Measurements from ENCODE around the gene MACROD1.

MACROD1 gene

DNA sequence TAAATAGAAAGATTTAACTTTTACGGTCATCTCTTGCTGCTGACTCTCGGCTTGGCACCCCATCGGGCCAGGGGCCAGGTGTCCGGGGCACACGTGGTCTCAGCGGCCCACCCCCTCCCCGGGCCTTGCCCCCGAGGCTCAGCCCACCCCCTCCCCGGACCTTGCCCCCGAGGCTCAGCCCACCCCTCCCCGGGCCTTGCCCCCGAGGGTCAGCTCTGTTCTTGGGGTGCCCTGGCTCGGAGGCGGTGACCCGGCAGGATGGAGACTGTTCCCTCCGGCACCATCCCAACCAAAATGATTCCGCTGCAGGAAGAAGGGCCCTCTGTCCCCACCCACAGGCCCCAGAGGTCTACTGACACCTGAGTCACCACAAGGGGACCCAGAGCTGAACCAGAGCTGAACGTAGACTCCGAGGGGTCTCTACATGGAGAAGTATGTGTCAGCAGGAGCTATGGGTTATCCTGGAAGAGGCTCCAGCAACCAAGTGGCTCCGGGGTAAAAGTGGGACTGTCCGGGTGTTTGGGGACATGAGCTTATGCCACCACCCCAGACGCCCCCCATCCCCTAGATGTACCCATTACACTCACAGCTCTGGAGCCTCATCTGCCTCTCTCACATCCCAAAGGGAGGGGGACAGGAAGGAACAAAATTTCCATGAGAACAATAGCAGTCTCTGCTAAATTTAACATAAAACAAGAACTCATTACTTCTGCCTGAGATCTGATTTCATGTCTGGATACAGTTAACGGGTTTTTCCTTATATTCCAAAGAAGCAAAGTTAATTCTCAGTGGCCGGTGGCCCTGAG is 38.4 kb downstream of the MACROD1 start:
- Histone ChIP-seq H3K27me3 (ENCODE audit: control insufficient read depth in 1 of 2, insufficient read depth in 2 of 2, low read length in 2 of 2) (no peaks in the 10 kb centered on the region), H3K27ac (ENCODE audit: low read length) (no peak overlapping the region), H3K9me3 (ENCODE audit: control insufficient read depth in 2 of 2, low read length in 2 of 2) (no peaks in the 10 kb centered on the region), H3K4me3 (ENCODE audit: low read length in 2 of 2) (no peak overlapping the region), H3K36me3 (ENCODE audit: control insufficient read depth in 2 of 2, insufficient read depth in 2 of 2, low read length in 2 of 2) (no peaks in the 10 kb centered on the region), H3K9ac (ENCODE audit: low read length in 2 of 2) (no peak overlapping the region), H3K4me1 (ENCODE audit: control insufficient read depth, insufficient read depth, low read length) (peaks cover 12% of the 10 kb centered on the region)

GRCh38 chr11:64126796-64127195 is 39.1 kb downstream of the MACROD1 start:
- Histone ChIP-seq H3K9me3 (ENCODE audit: control insufficient read depth in 2 of 2, low read length in 2 of 2) (no peaks in the 10 kb centered on the region), H3K4me3 (ENCODE audit: low read length in 2 of 2) (no peak overlapping the region), H3K36me3 (ENCODE audit: control insufficient read depth in 2 of 2, insufficient read depth in 2 of 2, low read length in 2 of 2) (no peaks in the 10 kb centered on the region), H3K9ac (ENCODE audit: low read length in 2 of 2) (no peak overlapping the region), H3K27me3 (ENCODE audit: control insufficient read depth in 1 of 2, insufficient read depth in 2 of 2, low read length in 2 of 2) (no peaks in the 10 kb centered on the region), H3K27ac (ENCODE audit: low read length) (no peak overlapping the region), H3K4me1 (ENCODE audit: control insufficient read depth, insufficient read depth, low read length) (peaks cover 19% of the 10 kb centered on the region)

- no peak overlapping the region for H3K27ac ChIP-seq (ENCODE audit: low read length)
- H3K9ac ChIP-seq (ENCODE audit: low read length in 2 of 2) = no peak overlapping the region
- H3K27me3 ChIP-seq (ENCODE audit: control insufficient read depth in 1 of 2, insufficient read depth in 2 of 2, low read length in 2 of 2) = no peaks in the 10 kb centered on the region
- peaks cover 22% of the 10 kb centered on the region for H3K4me1 ChIP-seq (ENCODE audit: control insufficient read depth, insufficient read depth, low read length)
- no peak overlapping the region for H3K4me3 ChIP-seq (ENCODE audit: low read length in 2 of 2)
- no peaks in the 10 kb centered on the region for H3K9me3 ChIP-seq (ENCODE audit: control insufficient read depth in 2 of 2, low read length in 2 of 2)
- H3K36me3 ChIP-seq (ENCODE audit: control insufficient read depth in 2 of 2, insufficient read depth in 2 of 2, low read length in 2 of 2) = no peaks in the 10 kb centered on the region
Observed at GRCh38 chr11:64126371-64126770, 39.5 kb downstream of the MACROD1 start.

DNA sequence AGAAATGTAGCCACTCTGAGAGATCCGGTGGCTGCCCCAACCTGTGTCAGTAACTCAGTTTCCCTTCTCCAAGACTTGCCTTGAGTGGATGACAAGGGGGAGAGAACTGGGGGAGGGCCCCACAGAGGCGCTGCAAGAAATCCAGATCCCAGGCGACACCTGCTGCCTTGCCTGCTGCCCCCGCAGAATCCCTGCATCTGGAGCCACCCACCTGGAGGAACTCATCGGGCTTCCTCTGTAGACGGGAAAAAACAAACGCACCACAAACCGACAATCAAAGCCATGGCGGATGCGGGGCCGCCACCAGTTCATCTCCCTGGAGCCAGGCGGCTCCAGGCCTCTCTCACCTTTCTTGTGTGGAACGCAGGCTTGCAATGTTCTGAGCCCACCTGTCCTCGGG is 40.2 kb downstream of the MACROD1 start:
- no peaks in the 10 kb centered on the region for H3K27me3 ChIP-seq (ENCODE audit: control insufficient read depth in 1 of 2, insufficient read depth in 2 of 2, low read length in 2 of 2)
- H3K9ac ChIP-seq (ENCODE audit: low read length in 2 of 2) = no peak overlapping the region
- peaks cover 29% of the 10 kb centered on the region for H3K4me1 ChIP-seq (ENCODE audit: control insufficient read depth, insufficient read depth, low read length)
- no peak overlapping the region for H3K4me3 ChIP-seq (ENCODE audit: low read length in 2 of 2)
- H3K9me3 ChIP-seq (ENCODE audit: control insufficient read depth in 2 of 2, low read length in 2 of 2) = no peaks in the 10 kb centered on the region
- no peak overlapping the region for H3K27ac ChIP-seq (ENCODE audit: low read length)
- no peaks in the 10 kb centered on the region for H3K36me3 ChIP-seq (ENCODE audit: control insufficient read depth in 2 of 2, insufficient read depth in 2 of 2, low read length in 2 of 2)

GRCh38 chr11:64124147-64124546 is 41.8 kb downstream of the MACROD1 start:
- H3K4me3 ChIP-seq (ENCODE audit: low read length in 2 of 2) = no peak overlapping the region
- no peaks in the 10 kb centered on the region for H3K36me3 ChIP-seq (ENCODE audit: control insufficient read depth in 2 of 2, insufficient read depth in 2 of 2, low read length in 2 of 2)
- H3K4me1 ChIP-seq (ENCODE audit: control insufficient read depth, insufficient read depth, low read length) = peaks cover 29% of the 10 kb centered on the region
- no peak overlapping the region for H3K27ac ChIP-seq (ENCODE audit: low read length)
- H3K9me3 ChIP-seq (ENCODE audit: control insufficient read depth in 2 of 2, low read length in 2 of 2) = no peaks in the 10 kb centered on the region
- no peaks in the 10 kb centered on the region for H3K27me3 ChIP-seq (ENCODE audit: control insufficient read depth in 1 of 2, insufficient read depth in 2 of 2, low read length in 2 of 2)
- H3K9ac ChIP-seq (ENCODE audit: low read length in 2 of 2) = no peak overlapping the region

GRCh38 chr11:64123679-64124078 is 42.2 kb downstream of the MACROD1 start:
- no peak overlapping the region for H3K9ac ChIP-seq (ENCODE audit: low read length in 2 of 2)

DNA sequence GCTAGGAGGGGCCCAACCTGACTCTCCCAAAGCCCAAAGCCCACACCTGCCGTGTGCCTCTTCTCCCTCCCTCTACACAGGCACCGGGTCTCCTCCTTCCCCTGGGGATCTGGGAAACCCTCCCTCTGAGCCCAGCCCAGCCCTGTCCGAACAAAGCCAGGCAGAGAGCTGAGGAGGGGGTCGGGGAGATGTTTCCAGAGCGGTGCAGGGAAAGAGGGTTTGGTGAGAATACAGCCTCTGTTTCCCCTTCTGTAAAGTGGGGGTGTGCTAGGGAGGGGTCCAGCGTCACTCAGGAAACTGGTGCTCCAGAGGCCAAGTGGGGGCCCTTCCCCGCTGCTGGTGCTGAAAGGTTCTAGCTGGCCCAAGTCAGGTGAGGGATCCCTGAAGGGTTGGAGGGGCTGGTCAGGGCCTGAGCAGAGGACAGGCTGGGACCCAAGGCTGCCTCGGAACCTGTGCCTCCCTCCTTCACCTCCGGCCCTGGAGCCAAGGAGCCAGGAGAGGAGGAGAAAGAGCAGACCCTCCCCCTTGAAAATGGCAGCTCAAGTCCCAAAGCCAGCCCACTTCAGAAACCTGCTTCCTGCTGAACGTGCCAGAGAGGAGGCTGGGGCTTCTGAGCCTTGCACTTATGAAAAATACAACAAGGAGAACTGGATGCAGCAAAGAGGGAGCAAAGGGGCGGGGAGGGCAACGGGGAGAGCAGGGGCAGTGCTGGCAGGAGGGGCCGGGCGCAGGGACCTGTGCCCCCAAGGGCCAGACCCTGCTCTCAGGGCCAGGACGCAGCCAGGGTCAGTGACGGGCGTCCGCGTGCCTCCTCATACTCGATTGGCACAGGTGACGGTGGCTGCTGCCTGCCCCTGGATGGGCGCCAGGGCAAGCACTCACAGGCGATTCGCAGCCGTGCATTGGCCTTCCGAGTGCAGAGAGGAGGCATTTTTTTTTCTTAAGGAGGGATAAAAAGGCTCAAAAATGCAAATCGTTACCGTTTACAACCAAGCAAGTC is 43.2 kb downstream of the MACROD1 start:
- Histone ChIP-seq H3K9ac (ENCODE audit: low read length in 2 of 2) (peak overlapping the region in 1 of 2 donors; percentile 15), H3K4me1 (ENCODE audit: control insufficient read depth, insufficient read depth, low read length) (peaks cover 29% of the 10 kb centered on the region), H3K27me3 (ENCODE audit: control insufficient read depth in 1 of 2, insufficient read depth in 2 of 2, low read length in 2 of 2) (no peaks in the 10 kb centered on the region), H3K27ac (ENCODE audit: low read length) (peak overlapping the region; percentile 60), H3K9me3 (ENCODE audit: control insufficient read depth in 2 of 2, low read length in 2 of 2) (no peaks in the 10 kb centered on the region), H3K36me3 (ENCODE audit: control insufficient read depth in 2 of 2, insufficient read depth in 2 of 2, low read length in 2 of 2) (no peaks in the 10 kb centered on the region), H3K4me3 (ENCODE audit: low read length in 2 of 2) (peak overlapping the region in 1 of 2 donors; percentile 40)

More at GRCh38 chr11:64123679-64124078, 42.2 kb downstream of the MACROD1 start:
- H3K4me1 ChIP-seq (ENCODE audit: control insufficient read depth, insufficient read depth, low read length) = peaks cover 29% of the 10 kb centered on the region
- H3K4me3 ChIP-seq (ENCODE audit: low read length in 2 of 2) = no peak overlapping the region
- H3K9me3 ChIP-seq (ENCODE audit: control insufficient read depth in 2 of 2, low read length in 2 of 2) = no peaks in the 10 kb centered on the region
- H3K27me3 ChIP-seq (ENCODE audit: control insufficient read depth in 1 of 2, insufficient read depth in 2 of 2, low read length in 2 of 2) = no peaks in the 10 kb centered on the region
- no peak overlapping the region for H3K27ac ChIP-seq (ENCODE audit: low read length)
- H3K36me3 ChIP-seq (ENCODE audit: control insufficient read depth in 2 of 2, insufficient read depth in 2 of 2, low read length in 2 of 2) = no peaks in the 10 kb centered on the region

DNA sequence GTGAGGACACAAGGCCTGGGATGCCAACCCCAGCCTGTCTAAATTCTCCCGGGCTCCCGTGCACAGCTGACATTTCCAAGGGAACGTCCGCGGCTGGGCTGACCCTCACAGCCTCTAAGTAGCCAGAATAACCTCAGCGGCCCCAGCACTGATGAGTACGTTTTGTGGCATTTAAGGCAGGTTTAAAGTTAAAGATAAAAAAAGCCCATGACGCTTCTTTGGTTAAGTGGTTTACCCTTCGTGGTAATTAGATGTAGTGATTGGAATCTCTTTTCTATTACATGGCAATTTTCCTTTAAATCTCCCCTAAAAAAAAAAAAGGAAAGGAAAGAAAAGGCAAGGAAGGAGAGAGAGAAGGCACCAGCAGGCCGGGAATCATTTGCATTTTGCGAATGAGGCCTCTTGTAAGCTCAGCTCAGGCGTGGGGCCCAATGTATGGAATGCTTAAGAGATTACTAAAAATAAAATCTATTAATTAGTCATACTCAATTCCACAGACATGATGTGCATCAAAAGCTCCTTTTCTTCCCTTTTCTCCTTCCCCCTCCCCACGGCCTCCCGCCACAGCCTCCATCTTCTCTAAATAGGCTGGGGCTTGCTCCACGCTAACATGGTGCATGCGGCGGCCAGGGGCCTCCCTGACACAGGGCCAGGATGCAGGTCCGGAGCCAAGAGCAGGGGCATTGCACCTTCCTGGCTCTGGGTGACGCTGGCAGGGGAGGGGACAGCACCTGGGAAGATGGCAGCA is 44.1 kb downstream of the MACROD1 start:
- H3K27me3 ChIP-seq (ENCODE audit: control insufficient read depth in 1 of 2, insufficient read depth in 2 of 2, low read length in 2 of 2) = no peaks in the 10 kb centered on the region
- no peaks in the 10 kb centered on the region for H3K36me3 ChIP-seq (ENCODE audit: control insufficient read depth in 2 of 2, insufficient read depth in 2 of 2, low read length in 2 of 2)
- peak overlapping the region; percentile 67 for H3K27ac ChIP-seq (ENCODE audit: low read length)
- peaks cover 29% of the 10 kb centered on the region for H3K4me1 ChIP-seq (ENCODE audit: control insufficient read depth, insufficient read depth, low read length)
- H3K4me3 ChIP-seq (ENCODE audit: low read length in 2 of 2) = no peak overlapping the region
- H3K9me3 ChIP-seq (ENCODE audit: control insufficient read depth in 2 of 2, low read length in 2 of 2) = no peaks in the 10 kb centered on the region
- H3K9ac ChIP-seq (ENCODE audit: low read length in 2 of 2) = no peak overlapping the region

DNA sequence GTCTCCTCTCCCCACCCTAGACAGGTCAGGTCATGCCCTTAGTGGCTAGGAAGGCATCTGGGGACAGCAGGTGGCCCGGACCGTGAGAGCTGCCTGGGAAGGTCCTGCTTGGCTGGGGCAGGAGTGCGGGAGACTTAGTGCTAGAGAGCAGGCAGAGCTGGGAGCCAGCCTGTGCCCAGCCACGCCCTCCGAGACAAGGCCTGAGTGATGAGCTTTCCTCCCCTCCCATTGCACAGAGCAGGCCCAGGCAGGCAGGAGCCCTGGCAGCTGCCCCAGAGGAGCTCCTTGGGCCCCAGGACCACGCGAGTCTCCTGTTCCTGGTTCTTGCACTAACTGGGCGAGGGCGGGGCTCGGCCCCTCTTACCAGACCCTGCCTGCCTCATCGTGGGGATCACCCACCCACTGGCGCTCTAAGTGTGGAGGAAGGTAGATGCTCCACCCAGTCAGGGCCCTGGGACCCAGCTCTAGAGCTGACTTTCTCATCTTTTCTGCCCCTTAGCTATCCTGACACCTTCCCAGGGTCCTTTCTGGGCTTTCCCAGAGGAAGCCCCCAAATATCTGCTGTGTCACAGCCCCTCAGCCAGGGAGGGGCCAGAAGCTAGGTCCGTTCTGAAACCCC is 44.9 kb downstream of the MACROD1 start:
- Histone ChIP-seq H3K27me3 (ENCODE audit: control insufficient read depth in 1 of 2, insufficient read depth in 2 of 2, low read length in 2 of 2) (no peaks in the 10 kb centered on the region), H3K4me3 (ENCODE audit: low read length in 2 of 2) (peak overlapping the region in 1 of 2 donors; percentile 29), H3K27ac (ENCODE audit: low read length) (peak overlapping the region; percentile 67), H3K9ac (ENCODE audit: low read length in 2 of 2) (peak overlapping the region in 1 of 2 donors; percentile 13), H3K36me3 (ENCODE audit: control insufficient read depth in 2 of 2, insufficient read depth in 2 of 2, low read length in 2 of 2) (no peaks in the 10 kb centered on the region), H3K4me1 (ENCODE audit: control insufficient read depth, insufficient read depth, low read length) (peaks cover 29% of the 10 kb centered on the region), H3K9me3 (ENCODE audit: control insufficient read depth in 2 of 2, low read length in 2 of 2) (no peaks in the 10 kb centered on the region)

GRCh38 chr11:64119700-64120099 is 46.2 kb downstream of the MACROD1 start:
- Histone ChIP-seq H3K9me3 (ENCODE audit: control insufficient read depth in 2 of 2, low read length in 2 of 2) (no peaks in the 10 kb centered on the region), H3K27me3 (ENCODE audit: control insufficient read depth in 1 of 2, insufficient read depth in 2 of 2, low read length in 2 of 2) (no peaks in the 10 kb centered on the region), H3K9ac (ENCODE audit: low read length in 2 of 2) (no peak overlapping the region), H3K36me3 (ENCODE audit: control insufficient read depth in 2 of 2, insufficient read depth in 2 of 2, low read length in 2 of 2) (no peaks in the 10 kb centered on the region), H3K27ac (ENCODE audit: low read length) (no peak overlapping the region), H3K4me3 (ENCODE audit: low read length in 2 of 2) (no peak overlapping the region), H3K4me1 (ENCODE audit: control insufficient read depth, insufficient read depth, low read length) (peaks cover 33% of the 10 kb centered on the region)
